IMR-90 (cell line): Measurements from ENCODE around the gene FES. TPM values are rescaled to one million over a fixed set of nuclear protein-coding genes. Genes with fewer than 3 reads are reported as not detected.

Experiments
- ATAC-seq: fragments of 200-7000 bp; cut with Tn5 transposase; 2 replicates; pipeline ENCODE4 v1.9.1; 2020; ENCODE audit warnings: low read depth, mild to moderate bottlenecking, moderate library complexity
- BruUV-seq: library from RNA; stranded (reverse); fragments of 400-500 nt; replicated peaks from 2 replicates; lab custom pipeline; 2021; lab: Mats Ljungman, UMichigan
- CTCF ChIA-PET: fragments of 300-600 bp; formaldehyde crosslinking; extraction: SDS; loops from one replicate; lab custom pipeline; 2021; ENCODE audit warnings: antibody characterized with exemption; lab: Yijun Ruan, JAX
- POLR2A ChIA-PET: fragments of 300-600 bp; sonication (Branson Sonifier 250); formaldehyde crosslinking; loops from one replicate; lab custom pipeline; 2022; ENCODE audit warnings: antibody characterized with exemption; ENCODE audit not compliant: unreplicated experiment; lab: Charles Lee
- DNase-seq: peaks from one replicate; pipeline ENCODE4 v3.0.0; 2013
- H2AFZ ChIP-seq: replicated peaks from 2 replicates; pipeline ENCODE3; 2013; ENCODE audit warnings: low read length, mild to moderate bottlenecking; ENCODE audit not compliant: poor library complexity
- H2AK5ac ChIP-seq: 2 replicates; pipeline ENCODE4 v1.6.1; 2013; ENCODE audit warnings: low read depth, low read length, inconsistent platforms
- H2AK9ac ChIP-seq: replicated peaks from 2 replicates; pipeline ENCODE3; 2013; ENCODE audit warnings: mild to moderate bottlenecking, low read depth, low read length, moderate library complexity; ENCODE audit not compliant: poor library complexity
- H2BK120ac ChIP-seq: 2 replicates; pipeline ENCODE4 v1.6.1; 2013; ENCODE audit warnings: low read depth, low read length, inconsistent platforms
- H2BK15ac ChIP-seq: 3 replicates; pipeline ENCODE4 v1.6.1; 2013; ENCODE audit warnings: low read depth, low read length, inconsistent platforms
- H2BK20ac ChIP-seq: 2 replicates; pipeline ENCODE4 v1.6.1; 2013; ENCODE audit warnings: low read depth, mild to moderate bottlenecking, inconsistent platforms, low read length, moderate library complexity
- H2BK5ac ChIP-seq: 2 replicates; pipeline ENCODE4 v1.6.1; 2013; ENCODE audit warnings: mild to moderate bottlenecking, low read depth, low read length, inconsistent platforms; ENCODE audit not compliant: poor library complexity, severe bottlenecking
- H3K14ac ChIP-seq: replicated peaks from 2 replicates; pipeline ENCODE4 v1.6.1; 2013; ENCODE audit warnings: low read depth, low read length, inconsistent platforms
- H3K18ac ChIP-seq: 2 replicates; pipeline ENCODE4 v1.6.1; 2013; ENCODE audit warnings: low read depth, low read length, control low read depth
- H3K23ac ChIP-seq: 2 replicates; pipeline ENCODE4 v1.6.1; 2013; ENCODE audit warnings: low read depth, low read length, inconsistent platforms
- H3K27ac ChIP-seq: 2 replicates; pipeline ENCODE4 v1.5.1; 2013; ENCODE audit warnings: mild to moderate bottlenecking, control low read depth, low read length; ENCODE audit not compliant: insufficient read depth
- H3K27me3 ChIP-seq: 2 replicates; pipeline ENCODE4 v1.6.1; 2013; ENCODE audit warnings: low read length; ENCODE audit not compliant: control insufficient read depth, insufficient read depth
- H3K36me3 ChIP-seq: 2 replicates; pipeline ENCODE4 v1.6.1; 2013; ENCODE audit warnings: low read length, mixed read lengths; ENCODE audit not compliant: control insufficient read depth, insufficient read depth
- H3K4ac ChIP-seq: 2 replicates; pipeline ENCODE4 v1.6.1; 2013; ENCODE audit warnings: low read depth, low read length, inconsistent platforms
- H3K4me1 ChIP-seq: 2 replicates; pipeline ENCODE4 v1.6.1; 2013; ENCODE audit warnings: low read length, mixed read lengths; ENCODE audit not compliant: control insufficient read depth, insufficient read depth
- H3K4me2 ChIP-seq: 2 replicates; pipeline ENCODE4 v1.6.1; 2013; ENCODE audit warnings: low read depth, mild to moderate bottlenecking, control low read depth, low read length, moderate library complexity
- H3K4me3 ChIP-seq: 2 replicates; pipeline ENCODE4 v1.5.1; 2013; ENCODE audit warnings: low read depth, mild to moderate bottlenecking, control low read depth, low read length, moderate library complexity; ENCODE audit not compliant: insufficient read depth
- H3K56ac ChIP-seq: 2 replicates; pipeline ENCODE4 v1.6.1; 2013; ENCODE audit warnings: low read length, inconsistent platforms; ENCODE audit not compliant: insufficient read depth; ENCODE audit errors: extremely low read depth
- H3K79me1 ChIP-seq, 2 experiments: 2 replicates each; pipeline ENCODE4 v1.6.1; 2013; ENCODE audit warnings: low read length in 2 of 2, inconsistent platforms in 1 of 2, low read depth in 1 of 2
- H3K9ac ChIP-seq: 2 replicates; pipeline ENCODE4 v1.6.1; 2013; ENCODE audit warnings: low read depth, low read length, control low read depth
- H3K9me1 ChIP-seq: 2 replicates; pipeline ENCODE4 v1.6.1; 2013; ENCODE audit warnings: low read length, inconsistent platforms; ENCODE audit not compliant: insufficient read depth
- H3K9me3 ChIP-seq: 2 replicates; pipeline ENCODE4 v1.6.1; 2013; ENCODE audit warnings: low read length; ENCODE audit not compliant: control insufficient read depth, insufficient read depth
- H4K20me1 ChIP-seq: 2 replicates; pipeline ENCODE4 v1.6.1; 2013; ENCODE audit warnings: low read length, inconsistent platforms; ENCODE audit not compliant: insufficient read depth
- H4K5ac ChIP-seq: 2 replicates; pipeline ENCODE4 v1.6.1; 2013; ENCODE audit warnings: mild to moderate bottlenecking, low read depth, low read length, control low read depth
- H4K8ac ChIP-seq, 2 experiments: 2 replicates each; pipeline ENCODE4 v1.6.1; 2013; ENCODE audit warnings: low read depth in 2 of 2, low read length in 2 of 2, control low read depth in 1 of 2, inconsistent platforms in 1 of 2
- H4K91ac ChIP-seq: 2 replicates; pipeline ENCODE4 v1.6.1; 2013; ENCODE audit warnings: low read depth, low read length, inconsistent platforms; ENCODE audit not compliant: insufficient read depth
- WGBS, 2 experiments: methylation state at CpG; one replicate each; pipeline versions ENCODE4 v1.1.5 to v1.1.7; 2013; ENCODE audit warnings: missing lambda C conversion rate in 2 of 2; ENCODE audit not compliant: insufficient read length in 1 of 2; ENCODE audit errors: extremely low coverage in 2 of 2; 5-methylcytosine and 5-hydroxymethylcytosine counted together
- dilution Hi-C: fragments of 300-500 bp; cut with HindIII; formaldehyde crosslinking; loops from one replicate; pipeline ENCODE4 v1.14.3; 2018; ENCODE audit warnings: low sequenced_read_pairs; ENCODE audit not compliant: unreplicated experiment
- in situ Hi-C: fragments of 300-500 bp; cut with MboI; formaldehyde crosslinking; loops from 3 replicates; pipeline ENCODE4 v1.14.3; 2019; ENCODE audit warnings: low sequenced_read_pairs, inconsistent platforms, mixed read lengths
- intact Hi-C: fragments of 100-400 bp; cut with micrococcal nuclease; formaldehyde crosslinking; loops from 2 replicates; pipeline ENCODE4 v1.10.0; 2022
- polyA plus RNA-seq, 3 experiments: library from polyadenylated mRNA; depleted of rRNA; stranded (reverse); fragments of >200 nt; gene quantifications; 2 replicates each; pipeline ENCODE4 v1.2.3, GENCODE V29; 2012; ENCODE audit warnings: low replicate concordance in 1 of 3
- total RNA-seq: library from RNA; depleted of rRNA; stranded (reverse); fragments of >200 nt; gene quantifications from 2 replicates; pipeline ENCODE4 v1.2.3, GENCODE V29; 2012
- TF ChIP-seq, protein P1 (sequence below): fragments of 150-350 bp; IDR thresholded peaks from 2 replicates; pipeline ENCODE4 v1.6.1; 2016; ENCODE audit warnings: low read depth, mild to moderate bottlenecking, low read length, moderate library complexity, borderline replicate concordance
- TF ChIP-seq, protein P2 (sequence below): fragments of 150-350 bp; IDR thresholded peaks from 2 replicates; pipeline ENCODE4 v1.6.1; 2017; ENCODE audit warnings: mild to moderate bottlenecking, antibody characterized with exemption, low read length, low read depth

Gene FES
- total and polyA plus RNA-seq, 2 of the 4 experiments (the other 2 are of a cell fraction), result 10.5 to 11.7 TPM

DNA sequence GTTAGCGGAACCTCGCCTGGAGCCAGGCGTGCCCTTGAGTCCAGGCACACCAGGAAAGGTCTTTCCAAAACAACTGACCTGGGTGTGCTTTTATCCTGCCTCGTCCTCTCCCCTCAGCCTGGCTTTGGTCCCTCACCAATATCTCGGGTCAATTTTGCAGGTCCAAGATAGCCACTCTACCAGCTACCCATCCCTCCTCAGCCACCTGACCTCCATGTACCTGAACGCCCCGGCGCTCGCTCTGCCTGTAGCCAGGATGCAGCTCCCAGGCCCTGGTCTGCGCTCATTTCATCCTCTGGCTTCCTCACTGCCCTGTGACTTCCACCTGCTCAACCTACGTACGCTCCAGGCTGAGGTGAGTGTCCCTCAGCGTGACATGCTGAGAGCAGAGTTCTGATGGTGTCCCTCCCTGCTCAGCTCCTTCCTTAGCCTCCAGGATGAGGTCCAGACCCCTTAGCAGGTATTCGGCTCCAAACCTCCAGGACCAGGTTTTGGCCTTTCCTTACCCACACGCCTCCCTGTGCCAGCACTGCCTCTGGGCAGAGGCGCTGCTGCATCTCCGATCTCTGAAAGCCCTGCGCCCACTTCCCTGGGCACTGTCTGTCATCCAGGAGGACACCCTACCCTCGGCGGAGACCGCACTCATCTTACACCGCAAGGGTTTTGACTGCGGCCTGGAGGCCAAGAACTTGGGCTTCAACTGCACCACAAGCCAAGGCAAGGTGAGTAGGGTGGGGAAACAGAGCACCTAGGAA, 33.9 kb downstream of the FES start:
- in situ Hi-C loops, result no loop called here
- intact Hi-C loops, result no loop called here
- Histone ChIP-seq H3K9ac (no peak overlapping the region), H4K5ac (no peak overlapping the region), H3K36me3 (peaks cover 30% of the 10 kb centered on the region), H4K8ac (no peak overlapping the region), H3K4me2 (no peak overlapping the region), H2BK120ac (no peak overlapping the region), H2AFZ (no peak overlapping the region), H2AK5ac (no peak overlapping the region), H3K4me1 (peaks cover 10% of the 10 kb centered on the region; the same call in 1 of the 2 replicates), H3K4me3 (no peak overlapping the region), H4K91ac (no peak overlapping the region), H3K56ac (no peak overlapping the region), H3K9me3 (no peaks in the 10 kb centered on the region), H3K27ac (no peak overlapping the region), H2BK20ac (no peak overlapping the region), H4K20me1 (no peaks in the 10 kb centered on the region), H3K23ac (no peak overlapping the region), H3K27me3 (no peaks in the 10 kb centered on the region), H3K9me1 (peaks cover 3% of the 10 kb centered on the region; the same call in 1 of the 2 replicates), H3K14ac (no peak overlapping the region), H2BK5ac (no peak overlapping the region), H3K18ac (no peak overlapping the region), H2AK9ac (no peak overlapping the region), H3K79me1 (no peaks in the 10 kb centered on the region), H2BK15ac (no peak overlapping the region), H3K4ac (no peak overlapping the region)
- TF ChIP-seq, protein P1, sequence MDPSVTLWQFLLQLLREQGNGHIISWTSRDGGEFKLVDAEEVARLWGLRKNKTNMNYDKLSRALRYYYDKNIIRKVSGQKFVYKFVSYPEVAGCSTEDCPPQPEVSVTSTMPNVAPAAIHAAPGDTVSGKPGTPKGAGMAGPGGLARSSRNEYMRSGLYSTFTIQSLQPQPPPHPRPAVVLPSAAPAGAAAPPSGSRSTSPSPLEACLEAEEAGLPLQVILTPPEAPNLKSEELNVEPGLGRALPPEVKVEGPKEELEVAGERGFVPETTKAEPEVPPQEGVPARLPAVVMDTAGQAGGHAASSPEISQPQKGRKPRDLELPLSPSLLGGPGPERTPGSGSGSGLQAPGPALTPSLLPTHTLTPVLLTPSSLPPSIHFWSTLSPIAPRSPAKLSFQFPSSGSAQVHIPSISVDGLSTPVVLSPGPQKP, result no peak
- TF ChIP-seq, protein P2, sequence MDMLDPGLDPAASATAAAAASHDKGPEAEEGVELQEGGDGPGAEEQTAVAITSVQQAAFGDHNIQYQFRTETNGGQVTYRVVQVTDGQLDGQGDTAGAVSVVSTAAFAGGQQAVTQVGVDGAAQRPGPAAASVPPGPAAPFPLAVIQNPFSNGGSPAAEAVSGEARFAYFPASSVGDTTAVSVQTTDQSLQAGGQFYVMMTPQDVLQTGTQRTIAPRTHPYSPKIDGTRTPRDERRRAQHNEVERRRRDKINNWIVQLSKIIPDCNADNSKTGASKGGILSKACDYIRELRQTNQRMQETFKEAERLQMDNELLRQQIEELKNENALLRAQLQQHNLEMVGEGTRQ, result no peak
- CTCF ChIA-PET, result interaction anchor here (0.6 kb wide), 1 partner anchor 19 kb away, joined by 4 read pairs; no protein-coding TSS in a partner anchor
- BruUV-seq, result no TSS peak
- DNase-seq (no peak), ATAC-seq (no peak)
- POLR2A ChIA-PET, result no interaction called here
- WGBS, 2 experiments, result 94% methylated on average over 11 of the region's 23 CpGs; no CpG with 5 or more reads in 1 of the 2 experiments
- dilution Hi-C loops, result no loop called here
